ENCODE data around the gene B3GNT2.

DNA sequence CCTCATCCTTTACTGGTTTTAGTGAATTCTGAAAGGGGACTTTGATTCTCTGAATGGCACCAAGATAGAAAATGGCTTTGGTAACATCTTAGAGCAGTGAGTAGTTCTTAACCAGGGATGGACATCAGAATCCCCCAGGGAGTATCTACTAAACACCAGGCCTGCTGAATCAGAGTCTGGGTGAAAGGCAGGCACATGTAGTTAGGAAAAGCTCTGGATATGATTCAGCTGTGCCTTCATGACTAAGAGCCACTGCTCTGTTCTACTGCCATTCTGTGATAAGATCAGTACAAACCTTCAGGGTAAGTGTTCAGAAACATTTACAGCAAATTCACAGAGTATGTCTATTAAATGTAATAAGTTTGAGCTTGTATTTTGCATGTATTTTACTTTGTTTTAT, 46.2 kb upstream of the B3GNT2 start:
- TF ChIP-seq POLR2A (IDR thresholded peaks at IDR 0.05): no peak
- TF ChIP-seq, protein P1, sequence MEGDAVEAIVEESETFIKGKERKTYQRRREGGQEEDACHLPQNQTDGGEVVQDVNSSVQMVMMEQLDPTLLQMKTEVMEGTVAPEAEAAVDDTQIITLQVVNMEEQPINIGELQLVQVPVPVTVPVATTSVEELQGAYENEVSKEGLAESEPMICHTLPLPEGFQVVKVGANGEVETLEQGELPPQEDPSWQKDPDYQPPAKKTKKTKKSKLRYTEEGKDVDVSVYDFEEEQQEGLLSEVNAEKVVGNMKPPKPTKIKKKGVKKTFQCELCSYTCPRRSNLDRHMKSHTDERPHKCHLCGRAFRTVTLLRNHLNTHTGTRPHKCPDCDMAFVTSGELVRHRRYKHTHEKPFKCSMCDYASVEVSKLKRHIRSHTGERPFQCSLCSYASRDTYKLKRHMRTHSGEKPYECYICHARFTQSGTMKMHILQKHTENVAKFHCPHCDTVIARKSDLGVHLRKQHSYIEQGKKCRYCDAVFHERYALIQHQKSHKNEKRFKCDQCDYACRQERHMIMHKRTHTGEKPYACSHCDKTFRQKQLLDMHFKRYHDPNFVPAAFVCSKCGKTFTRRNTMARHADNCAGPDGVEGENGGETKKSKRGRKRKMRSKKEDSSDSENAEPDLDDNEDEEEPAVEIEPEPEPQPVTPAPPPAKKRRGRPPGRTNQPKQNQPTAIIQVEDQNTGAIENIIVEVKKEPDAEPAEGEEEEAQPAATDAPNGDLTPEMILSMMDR (IDR thresholded peaks at IDR 0.05 in 8 of 11, conservative IDR thresholded peaks at IDR 0.05 in 3 of 11): no peak

Data from spleen (tissue), 7 donors.